Measurements from ENCODE around the gene CHPT1. TPM values are rescaled to one million over a fixed set of nuclear protein-coding genes. Genes with fewer than 3 reads are reported as not detected.

CHPT1 gene
- polyA plus RNA-seq, 1 experiment = 21.2 TPM

- no peak for DNase-seq (ENCODE audit: low read depth)
- CTCF ChIA-PET = interaction anchor here (0.6 kb wide), 1 partner anchor 768 kb away, joined by 5 read pairs; no protein-coding TSS in a partner anchor
- Histone ChIP-seq H3K36me3 (ENCODE audit: control insufficient read depth, insufficient read depth, low read length) (no peaks in the 10 kb centered on the region), H3K4me3 (ENCODE audit: low read depth, low read length) (no peak overlapping the region), H3K27me3 (ENCODE audit: control insufficient read depth, insufficient read depth, low read length) (no peaks in the 10 kb centered on the region)
- no peak for TF ChIP-seq CTCF (IDR thresholded peaks at IDR 0.05; ENCODE audit: insufficient read depth, low read depth, low read length)
- POLR2A ChIA-PET = interaction anchor here (0.5 kb wide), 1 partner anchor 600 kb away, joined by 3 read pairs; no protein-coding TSS in a partner anchor
Observed at GRCh38 chr12:101694986-101695385, 2.5 kb upstream of the CHPT1 start.

- DNase-seq (ENCODE audit: low read depth) = no peak
- Histone ChIP-seq H3K27me3 (ENCODE audit: control insufficient read depth, insufficient read depth, low read length) (no peaks in the 10 kb centered on the region), H3K36me3 (ENCODE audit: control insufficient read depth, insufficient read depth, low read length) (no peaks in the 10 kb centered on the region), H3K4me3 (ENCODE audit: low read depth, low read length) (no peak overlapping the region)
- ChIA-PET CTCF (interaction anchor here (0.6 kb wide), 1 partner anchor 767 kb away, joined by 5 read pairs; no protein-coding TSS in a partner anchor), POLR2A (no interaction called here)
- TF ChIP-seq CTCF (IDR thresholded peaks at IDR 0.05; ENCODE audit: insufficient read depth, low read depth, low read length) = no peak
Observed at GRCh38 chr12:101695706-101696105, 1.7 kb upstream of the CHPT1 start.

- POLR2A ChIA-PET = no interaction called here
- H3K27me3 ChIP-seq (ENCODE audit: control insufficient read depth, insufficient read depth, low read length) = no peaks in the 10 kb centered on the region
- peak overlapping the region; percentile 74 for H3K4me3 ChIP-seq (ENCODE audit: low read depth, low read length)
- no peaks in the 10 kb centered on the region for H3K36me3 ChIP-seq (ENCODE audit: control insufficient read depth, insufficient read depth, low read length)
- no peak for DNase-seq (ENCODE audit: low read depth)
- CTCF ChIA-PET = no interaction called here
- no peak for TF ChIP-seq CTCF (IDR thresholded peaks at IDR 0.05; ENCODE audit: insufficient read depth, low read depth, low read length)
Observed at GRCh38 chr12:101696251-101697196, 916 bp upstream of the CHPT1 start.

GRCh38 chr12:101697930-101698799 is 725 bp downstream of the CHPT1 start:
- Histone ChIP-seq H3K27me3 (ENCODE audit: control insufficient read depth, insufficient read depth, low read length) (no peaks in the 10 kb centered on the region), H3K4me3 (ENCODE audit: low read depth, low read length) (peak overlapping the region; percentile 74), H3K36me3 (ENCODE audit: control insufficient read depth, insufficient read depth, low read length) (no peaks in the 10 kb centered on the region)
- POLR2A ChIA-PET = interaction anchor here (0.7 kb wide), 1 partner anchor 173 kb away, joined by 4 read pairs; no protein-coding TSS in a partner anchor
- DNase-seq (ENCODE audit: low read depth) = no peak
- CTCF ChIA-PET = no interaction called here
- no peak for TF ChIP-seq CTCF (IDR thresholded peaks at IDR 0.05; ENCODE audit: insufficient read depth, low read depth, low read length)

All from BJ (cell line).